Gastroesophageal sphincter (tissue), 3 donors: Measurements from ENCODE around the gene DAPK1.

Source experiments
- POLR2A ChIP-seq, 2 donors: fragments of 450-650 bp; IDR thresholded peaks; one replicate each; pipeline ENCODE4 v1.6.1; 2017; ENCODE audit warnings: antibody characterized with exemption in 2 of 2, mild to moderate bottlenecking in 2 of 2, moderate library complexity in 1 of 2
- TF ChIP-seq, protein P1 (sequence below), 4 experiments: fragments of 200-600 bp in 2 of 4; fragments of 450-650 bp in 2 of 4; sonication (generic) in 1 of 4; IDR thresholded peaks; one replicate each; pipeline ENCODE4 v1.5.1; 2017 to 2019; ENCODE audit warnings: antibody characterized with exemption in 4 of 4, mild to moderate bottlenecking in 2 of 4, moderate library complexity in 2 of 4

DNA sequence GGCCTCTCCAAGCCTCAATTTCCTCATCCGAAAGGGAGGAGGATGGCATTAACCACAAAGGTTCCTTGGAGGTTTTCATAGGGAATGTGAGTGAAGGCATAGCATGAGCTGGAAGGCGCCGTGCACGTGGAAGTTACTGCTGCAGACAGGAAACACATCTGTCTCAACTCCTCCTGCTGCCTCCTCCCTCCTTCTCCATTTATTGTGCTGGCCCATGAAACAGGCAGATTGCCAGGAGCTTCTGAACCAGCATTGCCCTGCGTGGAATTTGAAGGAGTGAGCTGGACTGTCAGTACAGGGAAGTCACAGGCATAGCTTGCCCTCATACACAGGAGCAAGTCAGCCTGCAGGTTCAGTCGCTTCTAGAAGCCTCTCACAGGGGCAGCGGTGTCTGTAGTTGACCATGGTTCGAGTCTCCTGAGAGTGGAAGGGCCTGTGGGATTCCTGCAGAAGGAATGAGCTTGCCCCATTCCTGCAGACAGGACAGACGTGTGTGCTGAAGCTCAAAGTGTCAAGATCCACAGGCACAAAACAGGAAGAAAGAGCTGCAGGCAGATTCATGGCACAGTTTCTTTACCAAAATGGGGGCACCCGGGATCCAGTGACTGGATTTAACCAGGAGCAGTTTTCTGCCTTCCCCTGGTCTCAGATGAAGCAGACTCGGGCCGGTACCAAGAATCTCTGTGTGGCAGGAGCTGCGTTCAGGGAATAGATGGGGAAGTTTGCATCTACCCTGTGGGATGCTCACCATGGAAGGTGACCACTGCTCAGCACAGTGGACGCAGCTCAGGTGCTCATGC, 179.5 kb downstream of the DAPK1 start:
- TF ChIP-seq, protein P1, sequence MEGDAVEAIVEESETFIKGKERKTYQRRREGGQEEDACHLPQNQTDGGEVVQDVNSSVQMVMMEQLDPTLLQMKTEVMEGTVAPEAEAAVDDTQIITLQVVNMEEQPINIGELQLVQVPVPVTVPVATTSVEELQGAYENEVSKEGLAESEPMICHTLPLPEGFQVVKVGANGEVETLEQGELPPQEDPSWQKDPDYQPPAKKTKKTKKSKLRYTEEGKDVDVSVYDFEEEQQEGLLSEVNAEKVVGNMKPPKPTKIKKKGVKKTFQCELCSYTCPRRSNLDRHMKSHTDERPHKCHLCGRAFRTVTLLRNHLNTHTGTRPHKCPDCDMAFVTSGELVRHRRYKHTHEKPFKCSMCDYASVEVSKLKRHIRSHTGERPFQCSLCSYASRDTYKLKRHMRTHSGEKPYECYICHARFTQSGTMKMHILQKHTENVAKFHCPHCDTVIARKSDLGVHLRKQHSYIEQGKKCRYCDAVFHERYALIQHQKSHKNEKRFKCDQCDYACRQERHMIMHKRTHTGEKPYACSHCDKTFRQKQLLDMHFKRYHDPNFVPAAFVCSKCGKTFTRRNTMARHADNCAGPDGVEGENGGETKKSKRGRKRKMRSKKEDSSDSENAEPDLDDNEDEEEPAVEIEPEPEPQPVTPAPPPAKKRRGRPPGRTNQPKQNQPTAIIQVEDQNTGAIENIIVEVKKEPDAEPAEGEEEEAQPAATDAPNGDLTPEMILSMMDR (IDR thresholded peaks at IDR 0.05), result no peak
- TF ChIP-seq POLR2A (IDR thresholded peaks at IDR 0.05), result no peak
